Prostate gland (tissue), 2 donors: Measurements from ENCODE around the gene C6orf120. TPM values are rescaled to one million over a fixed set of nuclear protein-coding genes. Genes with fewer than 3 reads are reported as not detected.

Experiments
- DNase-seq: peaks from one replicate; pipeline ENCODE4 v3.0.0-alpha.2; 2019; ENCODE audit warnings: low spot score
- H3K27ac ChIP-seq, 2 donors: fragments of 200-600 bp; sonication (generic); 2 replicates each; pipeline ENCODE4 v1.5.1; 2017 to 2019
- H3K27me3 ChIP-seq: fragments of 200-600 bp; sonication (generic); replicated peaks from 2 replicates; pipeline ENCODE4 v1.5.1; 2019; ENCODE audit not compliant: insufficient read depth
- H3K36me3 ChIP-seq, 2 donors: fragments of 200-600 bp; sonication (generic); 1 replicate in 1 of 2; 2 replicates in 1 of 2; pipeline versions ENCODE4 v1.5.1 to v1.8.1; 2017 to 2019
- H3K4me1 ChIP-seq: fragments of 200-600 bp; sonication (generic); replicated peaks from 2 replicates; pipeline ENCODE4 v1.5.1; 2019
- H3K4me3 ChIP-seq, 2 donors: fragments of 200-600 bp; sonication (generic); 2 replicates each; pipeline ENCODE4 v1.5.1; 2017 to 2019
- H3K9me3 ChIP-seq: fragments of 200-600 bp; sonication (generic); 2 replicates; pipeline ENCODE4 v1.5.1; 2017
- POLR2A ChIP-seq: fragments of 450-650 bp; IDR thresholded peaks from one replicate; pipeline ENCODE4 v1.6.1; 2016; ENCODE audit warnings: antibody characterized with exemption, mild to moderate bottlenecking
- POLR2AphosphoS5 ChIP-seq: sonication (generic); formaldehyde crosslinking; IDR thresholded peaks from one replicate; pipeline ENCODE4 v1.6.1; 2017; ENCODE audit warnings: antibody characterized with exemption
- WGBS: methylation state at CpG from one replicate; pipeline ENCODE4 v1.1.5; 2018; 5-methylcytosine and 5-hydroxymethylcytosine counted together
- intact Hi-C: fragments of 100-400 bp; cut with DNase I; formaldehyde crosslinking; loops from one replicate; pipeline ENCODE4 v1.14.2; 2022
- total RNA-seq, 2 donors: library from RNA; depleted of rRNA; stranded (reverse); fragments of >200 nt; gene quantifications; one replicate each; pipeline ENCODE4 v1.1.0, GENCODE V29; 2016
- TF ChIP-seq, protein P1 (sequence below), 4 experiments: fragments of 200-600 bp in 2 of 4; fragments of 450-650 bp in 2 of 4; sonication (generic) in 2 of 4; IDR thresholded peaks; 1 replicate in 3 of 4; 2 replicates in 1 of 4; pipeline ENCODE4 v1.5.1; 2016 to 2019; ENCODE audit warnings: antibody characterized with exemption in 4 of 4, mild to moderate bottlenecking in 2 of 4, moderate library complexity in 2 of 4

Gene C6orf120
- total RNA-seq, 2 donors from 2014 or later: 23.6 to 41.8 TPM

DNA sequence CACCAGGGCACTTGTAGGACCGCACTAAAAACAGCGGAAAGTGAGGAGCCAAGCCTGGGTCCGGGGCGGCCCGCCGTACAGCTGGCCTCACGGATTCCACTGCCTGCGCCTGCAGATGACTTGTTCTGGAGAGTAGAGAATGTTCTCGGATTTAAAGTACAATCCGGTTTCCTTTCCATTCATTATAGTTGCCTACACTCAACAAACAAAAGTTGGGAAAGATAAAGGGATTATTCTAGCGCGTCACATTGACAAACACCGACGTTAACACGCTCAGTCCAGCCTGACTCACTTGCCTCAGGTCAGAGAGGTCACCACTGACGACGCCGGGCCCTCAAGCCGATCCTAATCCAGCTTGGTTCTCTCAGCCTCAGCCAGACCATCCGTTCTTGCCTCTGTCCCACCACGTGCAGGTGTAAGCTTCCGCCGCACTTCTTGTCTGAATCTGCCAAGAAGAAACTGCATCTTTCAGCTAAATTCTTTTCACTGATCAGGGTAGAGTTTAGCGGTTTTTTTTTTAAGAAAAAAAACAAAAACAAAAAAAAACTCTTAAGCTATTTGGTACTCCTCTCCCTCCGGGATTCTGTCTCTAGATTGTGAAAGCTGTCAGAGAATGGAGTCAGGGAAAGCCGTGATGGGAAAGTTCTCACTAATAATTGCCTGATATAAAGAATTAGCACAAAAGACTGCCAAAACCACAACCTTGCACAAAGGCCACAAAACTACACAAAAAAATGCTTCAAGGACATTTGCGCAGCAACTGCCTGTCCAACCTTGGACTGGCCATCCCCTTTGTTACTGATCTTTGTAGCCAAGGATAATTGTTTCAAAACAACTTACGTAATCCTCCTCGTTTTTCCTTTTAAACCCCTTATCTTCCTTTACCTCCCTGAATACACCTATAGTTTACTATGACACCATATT lies 23.5 kb downstream of the C6orf120 start:
- Histone ChIP-seq H3K9me3 (no peaks in the 10 kb centered on the region), H3K36me3 (no peaks in the 10 kb centered on the region), H3K4me3 (peak overlapping the region; percentile 63 to 80), H3K4me1 (peaks cover 9% of the 10 kb centered on the region), H3K27me3 (no peaks in the 10 kb centered on the region), H3K27ac (peak overlapping the region; percentile 87 to 92)
- intact Hi-C loops: no loop called here
- WGBS: 22% methylated on average over 29 of the region's 29 CpGs
- TF ChIP-seq POLR2A (peak; percentile 22), POLR2AphosphoS5 (peak; percentile 20)
- TF ChIP-seq, protein P1, sequence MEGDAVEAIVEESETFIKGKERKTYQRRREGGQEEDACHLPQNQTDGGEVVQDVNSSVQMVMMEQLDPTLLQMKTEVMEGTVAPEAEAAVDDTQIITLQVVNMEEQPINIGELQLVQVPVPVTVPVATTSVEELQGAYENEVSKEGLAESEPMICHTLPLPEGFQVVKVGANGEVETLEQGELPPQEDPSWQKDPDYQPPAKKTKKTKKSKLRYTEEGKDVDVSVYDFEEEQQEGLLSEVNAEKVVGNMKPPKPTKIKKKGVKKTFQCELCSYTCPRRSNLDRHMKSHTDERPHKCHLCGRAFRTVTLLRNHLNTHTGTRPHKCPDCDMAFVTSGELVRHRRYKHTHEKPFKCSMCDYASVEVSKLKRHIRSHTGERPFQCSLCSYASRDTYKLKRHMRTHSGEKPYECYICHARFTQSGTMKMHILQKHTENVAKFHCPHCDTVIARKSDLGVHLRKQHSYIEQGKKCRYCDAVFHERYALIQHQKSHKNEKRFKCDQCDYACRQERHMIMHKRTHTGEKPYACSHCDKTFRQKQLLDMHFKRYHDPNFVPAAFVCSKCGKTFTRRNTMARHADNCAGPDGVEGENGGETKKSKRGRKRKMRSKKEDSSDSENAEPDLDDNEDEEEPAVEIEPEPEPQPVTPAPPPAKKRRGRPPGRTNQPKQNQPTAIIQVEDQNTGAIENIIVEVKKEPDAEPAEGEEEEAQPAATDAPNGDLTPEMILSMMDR (IDR thresholded peaks at IDR 0.05): no peak
- peak; percentile 16 for DNase-seq

DNA sequence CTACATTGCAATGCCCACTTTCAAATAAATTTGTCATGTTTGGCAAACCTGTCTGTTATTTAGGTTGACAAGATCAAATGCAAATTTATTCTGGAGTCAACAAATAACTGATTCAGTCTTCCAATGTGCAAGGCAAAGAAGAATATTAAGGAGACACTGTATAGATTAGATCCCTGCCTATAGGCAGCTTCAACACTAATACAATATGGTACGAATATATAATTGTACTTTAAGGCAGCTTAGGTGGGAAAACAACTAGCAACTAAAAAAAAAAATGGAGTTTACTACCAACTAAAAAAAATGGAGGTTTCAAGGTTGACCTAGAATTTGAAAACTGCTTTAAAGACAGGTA lies 24.1 kb downstream of the C6orf120 start:
- intact Hi-C loops: no loop called here
- H3K4me1 ChIP-seq: peaks cover 9% of the 10 kb centered on the region
- TF ChIP-seq, protein P1 (IDR thresholded peaks at IDR 0.05): no peak
- TF ChIP-seq POLR2A (no peak), POLR2AphosphoS5 (no peak)
- no peaks in the 10 kb centered on the region for H3K9me3 ChIP-seq
- H3K4me3 ChIP-seq: no peak overlapping the region
- H3K36me3 ChIP-seq: no peaks in the 10 kb centered on the region
- WGBS: 95% methylated on average over 1 of the region's 1 CpG
- no peak overlapping the region for H3K27ac ChIP-seq
- no peak for DNase-seq
- no peaks in the 10 kb centered on the region for H3K27me3 ChIP-seq

DNA sequence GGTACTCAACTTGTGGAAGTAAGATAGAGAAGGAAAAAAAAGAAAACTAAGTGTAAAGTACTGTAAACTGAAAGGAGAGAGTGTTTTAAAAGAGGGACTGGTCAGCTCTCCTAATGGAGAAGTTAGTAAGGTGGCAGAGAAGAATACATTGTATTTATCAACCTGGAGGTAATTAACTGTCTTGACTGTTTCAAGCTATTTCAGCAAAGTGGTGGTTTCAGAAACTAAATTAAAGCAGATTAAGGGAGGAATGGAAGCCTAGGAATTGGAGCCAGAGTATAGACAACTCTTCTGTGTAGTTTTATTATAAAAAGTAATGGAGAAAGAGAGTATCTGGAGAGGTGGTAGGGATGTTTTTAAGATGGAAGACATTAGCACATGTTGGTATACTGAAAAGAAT lies 25.0 kb downstream of the C6orf120 start:
- no peak for DNase-seq
- no peak overlapping the region for H3K4me3 ChIP-seq
- H3K36me3 ChIP-seq: no peaks in the 10 kb centered on the region
- H3K27ac ChIP-seq: no peak overlapping the region
- peaks cover 9% of the 10 kb centered on the region for H3K4me1 ChIP-seq
- TF ChIP-seq, protein P1 (IDR thresholded peaks at IDR 0.05): no peak
- TF ChIP-seq POLR2A (no peak), POLR2AphosphoS5 (no peak)
- no peaks in the 10 kb centered on the region for H3K27me3 ChIP-seq
- H3K9me3 ChIP-seq: no peaks in the 10 kb centered on the region
- intact Hi-C loops: no loop called here

DNA sequence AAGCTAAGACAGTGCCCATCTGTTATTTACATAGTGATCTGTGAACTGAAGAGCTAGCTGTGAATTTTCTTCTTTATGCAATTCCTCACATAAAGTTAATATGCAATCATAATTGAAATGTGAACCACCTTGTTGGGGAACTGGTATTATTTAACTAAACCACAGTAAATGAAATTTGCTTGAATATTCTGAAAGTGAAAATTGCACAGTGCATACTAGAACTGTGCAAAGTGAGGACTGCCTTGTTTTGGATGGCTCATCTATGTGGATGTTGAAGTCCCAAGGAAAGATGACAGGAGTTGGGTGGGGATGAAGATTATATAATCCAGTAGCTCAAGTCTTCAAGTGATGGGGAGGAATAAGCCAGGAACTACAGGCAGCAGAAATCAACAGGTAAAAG lies 28.0 kb downstream of the C6orf120 start:
- TF ChIP-seq, protein P1 (IDR thresholded peaks at IDR 0.05): no peak
- TF ChIP-seq POLR2AphosphoS5 (no peak), POLR2A (no peak)
- intact Hi-C loops: no loop called here
- no peak for DNase-seq
- H3K36me3 ChIP-seq: no peaks in the 10 kb centered on the region
- H3K27ac ChIP-seq: no peak overlapping the region
- no peaks in the 10 kb centered on the region for H3K4me1 ChIP-seq
- H3K9me3 ChIP-seq: no peaks in the 10 kb centered on the region
- no peak overlapping the region for H3K4me3 ChIP-seq
- no peaks in the 10 kb centered on the region for H3K27me3 ChIP-seq
